K562 (cell line): ENCODE results near the gene PRDM11. TPM values are rescaled to one million over a fixed set of nuclear protein-coding genes. Genes with fewer than 3 reads are reported as not detected.

Experiments used
- ATAC-seq: fragments of 200-7000 bp; cut with Tn5 transposase; 3 replicates; pipeline ENCODE4 v1.9.1; 2020; ENCODE audit warnings: moderate library complexity
- BruUV-seq: library from RNA; stranded (reverse); fragments of 400-500 nt; replicated peaks from 2 replicates; lab custom pipeline; 2021; lab: Mats Ljungman, UMichigan
- CTCF ChIA-PET: fragments of 300-600 bp; formaldehyde crosslinking; extraction: SDS; loops from one replicate; lab custom pipeline; 2021; ENCODE audit warnings: low intra/inter-chr PET ratio; lab: Yijun Ruan, JAX
- POLR2A ChIA-PET: fragments of 300-600, 350-650 bp; sonication (Branson Sonifier 250); formaldehyde crosslinking; extraction: SDS; loops from one replicate; lab custom pipeline; 2021; ENCODE audit warnings: antibody characterized with exemption, inconsistent platforms; lab: Yijun Ruan, JAX
- DNase-seq, 4 experiments: peaks; one replicate each; pipeline versions ENCODE4 v3.0.0 to v3.0.0-alpha.2; 2011 to 2018; ENCODE audit warnings: low spot score in 3 of 4, mixed read lengths in 3 of 4; ENCODE audit errors: extremely low read depth in 1 of 4
- FAIRE-seq: peaks from 2 replicates; lab custom pipeline; 2011; peaks lifted over from hg19 to GRCh38; lab: Jason Lieb, UNC
- H2AFZ ChIP-seq: 2 replicates; pipeline ENCODE4 v1.6.0; 2011; ENCODE audit warnings: low read depth, low read length, control low read depth, inconsistent platforms
- H3K27ac ChIP-seq: fragments of 200-600 bp; 3 replicates; pipeline ENCODE4 v1.8.0; 2011; ENCODE audit warnings: low read depth, mild to moderate bottlenecking, control low read depth, inconsistent platforms, low read length, moderate library complexity, mixed read lengths; ENCODE audit errors: extremely low read depth
- H3K27me3 ChIP-seq, 2 experiments: fragments of 300-600 bp in 1 of 2; 2 replicates in 1 of 2; 3 replicates in 1 of 2; pipeline versions ENCODE4 v1.6.0 to v1.8.0; 2011; ENCODE audit warnings: inconsistent platforms in 2 of 2, low read length in 2 of 2, mild to moderate bottlenecking in 1 of 2, mixed read lengths in 1 of 2, moderate library complexity in 1 of 2; ENCODE audit not compliant: control insufficient read depth in 2 of 2, insufficient read depth in 2 of 2
- H3K36me3 ChIP-seq: fragments of 300-600 bp; 3 replicates; pipeline ENCODE4 v1.8.0; 2011; ENCODE audit warnings: mild to moderate bottlenecking, low read length, inconsistent platforms; ENCODE audit not compliant: control insufficient read depth, insufficient read depth
- H3K4me1 ChIP-seq, 2 experiments: fragments of 200-600 bp in 1 of 2; replicated peaks in 1 of 2; 2 replicates in 1 of 2; 3 replicates in 1 of 2; pipeline versions ENCODE4 v1.5.1 to v1.8.0; 2011; ENCODE audit warnings: inconsistent platforms in 2 of 2, low read length in 2 of 2, mild to moderate bottlenecking in 1 of 2, mixed read lengths in 1 of 2, moderate library complexity in 1 of 2; ENCODE audit not compliant: control insufficient read depth in 2 of 2, insufficient read depth in 2 of 2
- H3K4me2 ChIP-seq: 2 replicates; pipeline ENCODE4 v1.6.1; 2011; ENCODE audit warnings: low read length, control low read depth, inconsistent platforms, mixed read lengths; ENCODE audit not compliant: insufficient read depth
- H3K4me3 ChIP-seq: fragments of 200-600 bp; sonication (generic), shearing (Covaris generic); 2 replicates; pipeline ENCODE4 v1.5.1; 2016; ENCODE audit warnings: control low read depth, inconsistent platforms
- H3K79me2 ChIP-seq: fragments of 200-600 bp; 3 replicates; pipeline ENCODE4 v1.8.0; 2011; ENCODE audit warnings: low read length, inconsistent platforms; ENCODE audit not compliant: control insufficient read depth, insufficient read depth
- H3K9ac ChIP-seq, 2 experiments: 2 replicates each; pipeline versions ENCODE4 v1.6.0 to v1.6.1; 2011; ENCODE audit warnings: low read depth in 2 of 2, low read length in 2 of 2, control low read depth in 1 of 2, inconsistent platforms in 1 of 2, mild to moderate bottlenecking in 1 of 2, mixed read lengths in 1 of 2; ENCODE audit not compliant: insufficient read depth in 1 of 2
- H3K9me1 ChIP-seq: one replicate; pipeline ENCODE4 v1.6.0; 2011; ENCODE audit warnings: inconsistent platforms, mild to moderate bottlenecking, low read length, moderate library complexity; ENCODE audit not compliant: control insufficient read depth, insufficient read depth
- H3K9me3 ChIP-seq: replicated peaks from 2 replicates; pipeline ENCODE4 v1.5.1; 2011; ENCODE audit warnings: low read depth, low read length, inconsistent platforms; ENCODE audit not compliant: control insufficient read depth, insufficient read depth
- H4K20me1 ChIP-seq: replicated peaks from 2 replicates; pipeline ENCODE4 v1.6.1; 2011; ENCODE audit warnings: low read length, inconsistent platforms, mixed read lengths; ENCODE audit not compliant: control insufficient read depth, insufficient read depth
- CREBBP ChIP-seq: IDR thresholded peaks from one replicate; pipeline ENCODE4 v1.6.1; 2012; ENCODE audit warnings: low read depth, mild to moderate bottlenecking, control low read depth, inconsistent platforms, low read length
- ESRRA ChIP-seq: fragments of 450-650 bp; IDR thresholded peaks from 2 replicates; pipeline ENCODE4 v1.6.1; 2014; ENCODE audit warnings: low read depth, mild to moderate bottlenecking, moderate library complexity, borderline replicate concordance
- HMGN3 ChIP-seq: IDR thresholded peaks from 2 replicates; pipeline ENCODE4 v1.6.1; 2011; ENCODE audit warnings: borderline replicate concordance, low read depth, mild to moderate bottlenecking, mixed read lengths, low read length; ENCODE audit not compliant: insufficient read length; ENCODE audit errors: extremely low read depth
- HNRNPH1 ChIP-seq: fragments of 200-400 bp; formaldehyde crosslinking; optimal IDR thresholded peaks from 2 replicates; pipeline ENCODE3; 2017; ENCODE audit warnings: low read depth, mild to moderate bottlenecking, low read length, moderate library complexity
- KLF16 ChIP-seq: IDR thresholded peaks from 2 replicates; pipeline ENCODE4 v1.6.1; 2016; ENCODE audit warnings: antibody characterized with exemption
- MYNN ChIP-seq, 2 experiments: sonication (generic); formaldehyde crosslinking in 1 of 2; IDR thresholded peaks; 2 replicates each; pipeline versions ENCODE4 v1.5.0 to v1.6.1; 2016 to 2020; ENCODE audit warnings: antibody characterized with exemption in 1 of 2, missing genetic modification reagents in 1 of 2
- PTTG1 ChIP-seq: fragments of 450-650 bp; IDR thresholded peaks from 2 replicates; pipeline ENCODE4 v1.6.1; 2016; ENCODE audit warnings: low read depth, mild to moderate bottlenecking, missing genetic modification characterization, missing compliant biosample characterization
- SRSF3 ChIP-seq: fragments of 200-400 bp; formaldehyde crosslinking; IDR thresholded peaks from 2 replicates; pipeline ENCODE4 v1.6.1; 2016; ENCODE audit warnings: mild to moderate bottlenecking, low read length, moderate library complexity; ENCODE audit not compliant: insufficient read depth
- STAT5B ChIP-seq: fragments of 250-450 bp; sonication (Bioruptor Pico); IDR thresholded peaks from 2 replicates; pipeline ENCODE4 v1.8.0; 2021; ENCODE audit warnings: mild to moderate bottlenecking, inconsistent platforms
- ZBTB49 ChIP-seq: sonication (generic); formaldehyde crosslinking; IDR thresholded peaks from 2 replicates; pipeline ENCODE4 v1.8.0; 2022; ENCODE audit warnings: missing genetic modification reagents, mild to moderate bottlenecking, borderline replicate concordance
- ZKSCAN8 ChIP-seq: fragments of 200-800 bp; sonication (Bioruptor generic); IDR thresholded peaks from 2 replicates; pipeline ENCODE4 v1.6.1; 2016; ENCODE audit warnings: missing genetic modification characterization, missing compliant biosample characterization
- ZNF3 ChIP-seq: fragments of 250-450 bp; sonication (Bioruptor Pico); IDR thresholded peaks from 2 replicates; pipeline ENCODE4 v1.5.0; 2021; ENCODE audit warnings: mild to moderate bottlenecking, moderate library complexity
- ZNF584 ChIP-seq: fragments of 200-800 bp; sonication (Bioruptor generic); IDR thresholded peaks from 2 replicates; pipeline ENCODE4 v1.6.1; 2016; ENCODE audit warnings: low read depth, mild to moderate bottlenecking, missing genetic modification characterization, missing compliant biosample characterization
- ZNF696 ChIP-seq: fragments of 250-450 bp; sonication (Bioruptor Pico); conservative IDR thresholded peaks from 2 replicates; pipeline ENCODE4 v1.4.0; 2020; ENCODE audit warnings: mild to moderate bottlenecking, moderate library complexity
- ZNF77 ChIP-seq: fragments of 250-450 bp; sonication (Bioruptor Pico); IDR thresholded peaks from 2 replicates; pipeline ENCODE4 v1.5.0; 2020
- WGBS: fragments of 100-300 bp; shearing (Covaris generic); methylation state at CpG from one replicate; pipeline ENCODE4 v1.1.6; 2016; ENCODE audit warnings: low coverage, mixed read lengths; ENCODE audit not compliant: insufficient coverage; ENCODE audit errors: missing lambda C conversion rate; 5-methylcytosine and 5-hydroxymethylcytosine counted together
- in situ Hi-C: fragments of 300-500 bp; cut with MboI; formaldehyde crosslinking; loops from 4 replicates; pipeline ENCODE4 v1.15.0; 2018; ENCODE audit warnings: inconsistent platforms, mixed read lengths
- intact Hi-C: fragments of 100-400 bp; cut with micrococcal nuclease; formaldehyde crosslinking; loops from 2 replicates; pipeline ENCODE4 v1.14.2; 2022
- polyA plus RNA-seq, 8 experiments: library from polyadenylated mRNA; depleted of rRNA in 4 of 8; stranded (reverse) in 5 of 8; unstranded in 3 of 8; fragments of >200 nt; fragmentation: Nextera tagmentation in 2 of 8; fragmentation: Illumina TruSeq in 1 of 8; extraction: Ambion mirVana in 2 of 8; extraction: Trizol in 1 of 8; gene quantifications; 2 replicates each; pipeline versions ENCODE4 v1.2.1 to v1.2.3, GENCODE V29; 2011 to 2014; ENCODE audit warnings: inconsistent platforms in 1 of 8, missing spikeins in 1 of 8
- total RNA-seq, 7 experiments: library from RNA; depleted of rRNA in 6 of 7; stranded (reverse); fragments of >200 nt in 6 of 7; fragmentation: Illumina TruSeq in 2 of 7; extraction: Trizol in 2 of 7; gene quantifications; 2 replicates each; pipeline versions ENCODE4 v1.2.1 to v1.2.3, GENCODE V29; 2011 to 2021; ENCODE audit warnings: low replicate concordance in 1 of 7
- TF ChIP-seq, protein P1 (sequence below): fragments of 250-450 bp; sonication (Bioruptor Pico); IDR thresholded peaks from 2 replicates; pipeline ENCODE4 v1.5.1; 2021; ENCODE audit warnings: mild to moderate bottlenecking

The PRDM11 gene
- total and polyA plus RNA-seq, 9 of the 15 experiments (the other 6 are each of a cell fraction or from before 2014, with no cell fraction given), result 0.01 to 1.1 (median 0.29) TPM

- TF ChIP-seq ESRRA (no peak), ZNF696 (CRISPR knock-in tag) (no peak), MYNN (IDR thresholded peaks at IDR 0.05) (no peak), MYNN (CRISPR knock-in tag; IDR thresholded peaks at IDR 0.05) (no peak)
Measured at GRCh38 chr11:45225961-45226871, 79.8 kb downstream of the PRDM11 start (continued).

DNA sequence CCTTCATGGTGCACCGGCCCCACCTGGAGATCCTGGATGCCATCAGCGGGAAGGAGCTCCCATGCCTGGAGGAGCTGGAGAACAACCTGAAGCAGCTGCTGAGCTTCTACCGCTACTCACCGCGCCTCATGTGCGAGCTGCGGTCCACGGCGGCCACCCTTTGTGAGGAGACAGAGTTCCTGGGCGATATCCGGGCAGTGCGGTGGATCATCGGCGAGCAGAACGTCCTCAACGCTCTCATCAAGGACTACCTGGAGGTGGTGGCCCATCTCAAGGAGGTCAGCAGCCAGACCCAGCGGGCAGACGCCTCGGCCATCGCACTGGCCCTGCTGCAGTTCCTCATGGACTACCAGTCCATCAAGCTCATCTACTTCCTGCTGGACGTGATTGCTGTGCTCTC is 80.5 kb downstream of the PRDM11 start:
- ChIA-PET CTCF (no interaction called here), POLR2A (interaction anchor here (0.6 kb wide), 1 partner anchor 16 kb away, joined by 3 read pairs; no protein-coding TSS in a partner anchor)
- Histone ChIP-seq H4K20me1 (peaks cover 12% of the 10 kb centered on the region; the same call in 1 of the 2 replicates), H3K4me3 (no peak overlapping the region), H3K9me3 (no peaks in the 10 kb centered on the region), H3K9ac (no peak overlapping the region), H2AFZ (no peak overlapping the region), H3K36me3 (no peaks in the 10 kb centered on the region), H3K9me1 (no peaks in the 10 kb centered on the region), H3K27ac (no peak overlapping the region), H3K79me2 (no peaks in the 10 kb centered on the region), H3K27me3 (peaks cover 30 to 52% of the 10 kb centered on the region in 2 experiments), H3K4me1 (no peaks in the 10 kb centered on the region), H3K4me2 (no peak overlapping the region)
- 2% methylated on average over 18 of the region's 21 CpGs for WGBS
- BruUV-seq, result no TSS peak
- DNase-seq (no peak), FAIRE-seq (no peak), ATAC-seq (no peak)
- in situ Hi-C loops (no loop called here), intact Hi-C loops (no loop called here)
- TF ChIP-seq ZNF584 (CRISPR knock-in tag), result no peak
- TF ChIP-seq SRSF3, result no peak
- TF ChIP-seq ZNF3 (CRISPR knock-in tag), result no peak
- TF ChIP-seq HNRNPH1, result no peak
- TF ChIP-seq KLF16, result no peak
- TF ChIP-seq, protein P1, sequence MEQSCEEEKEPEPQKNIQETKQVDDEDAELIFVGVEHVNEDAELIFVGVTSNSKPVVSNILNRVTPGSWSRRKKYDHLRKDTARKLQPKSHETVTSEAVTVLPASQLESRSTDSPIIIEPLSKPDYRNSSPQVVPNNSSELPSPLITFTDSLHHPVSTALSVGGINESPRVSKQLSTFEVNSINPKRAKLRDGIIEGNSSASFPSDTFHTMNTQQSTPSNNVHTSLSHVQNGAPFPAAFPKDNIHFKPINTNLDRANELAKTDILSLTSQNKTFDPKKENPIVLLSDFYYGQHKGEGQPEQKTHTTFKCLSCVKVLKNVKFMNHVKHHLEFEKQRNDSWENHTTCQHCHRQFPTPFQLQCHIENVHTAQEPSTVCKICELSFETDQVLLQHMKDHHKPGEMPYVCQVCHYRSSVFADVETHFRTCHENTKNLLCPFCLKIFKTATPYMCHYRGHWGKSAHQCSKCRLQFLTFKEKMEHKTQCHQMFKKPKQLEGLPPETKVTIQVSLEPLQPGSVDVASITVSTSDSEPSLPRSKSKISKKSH, result no peak
- no peak for TF ChIP-seq ZKSCAN8 (CRISPR knock-in tag)
- no peak for TF ChIP-seq STAT5B (CRISPR knock-in tag)
- no peak for TF ChIP-seq ZNF77 (CRISPR knock-in tag)
- no peak for TF ChIP-seq ZBTB49 (CRISPR knock-in tag)
- TF ChIP-seq HMGN3, result no peak
- no peak for TF ChIP-seq PTTG1 (tag)
- no peak for TF ChIP-seq CREBBP
